Body of pancreas (tissue), 4 donors: ENCODE results near the gene SFXN1. TPM values are rescaled to one million over a fixed set of nuclear protein-coding genes. Genes with fewer than 3 reads are reported as not detected.
"Not testable (repeated sequence)": the region's sequence is repeated elsewhere in the genome, so short reads cannot be mapped to it uniquely, and the experiment has no call there.

Source experiments
- ATAC-seq: fragments of 150-250 bp; one replicate; pipeline ENCODE4 v1.9.1; 2016
- DNase-seq, 4 donors: peaks; one replicate each; pipeline ENCODE4 v3.0.0-alpha.2; 2019
- H3K27ac ChIP-seq, 4 donors: fragments of 200-600 bp; sonication (generic); 1 replicate in 3 of 4; 2 replicates in 1 of 4; pipeline versions ENCODE4 v1.5.1 to v1.6.1; 2016 to 2019; ENCODE audit warnings: mild to moderate bottlenecking in 1 of 4, mixed read lengths in 1 of 4, moderate library complexity in 1 of 4
- H3K27me3 ChIP-seq, 2 donors: fragments of 200-600 bp; sonication (generic); one replicate each; pipeline ENCODE4 v1.6.0; 2016; ENCODE audit warnings: mild to moderate bottlenecking in 1 of 2
- H3K36me3 ChIP-seq, 2 donors: fragments of 200-600 bp; sonication (generic); replicated peaks in 1 of 2; 2 replicates each; pipeline ENCODE4 v1.5.1; 2016; ENCODE audit warnings: low read depth in 2 of 2; ENCODE audit not compliant: insufficient read depth in 1 of 2
- H3K4me1 ChIP-seq: fragments of 200-600 bp; sonication (generic); one replicate; pipeline ENCODE4 v1.6.0; 2016
- H3K4me3 ChIP-seq, 2 donors: fragments of 200-600 bp; sonication (generic); 1 replicate in 1 of 2; 2 replicates in 1 of 2; pipeline ENCODE4 v1.5.1; 2016 to 2019
- H3K9me3 ChIP-seq, 3 donors: fragments of 200-600 bp; sonication (generic); 1 replicate in 2 of 3; 2 replicates in 1 of 3; pipeline ENCODE4 v1.5.1; 2016
- CTCF ChIP-seq, 7 experiments: fragments of 450-650 bp in 4 of 7; fragments of 200-600 bp in 3 of 7; sonication (generic) in 3 of 7; IDR thresholded peaks; one replicate each; pipeline ENCODE4 v1.5.1; 2016 to 2019; ENCODE audit warnings: antibody characterized with exemption in 7 of 7
- POLR2A ChIP-seq, 3 donors: fragments of 450-650 bp; IDR thresholded peaks; one replicate each; pipeline ENCODE4 v1.6.1; 2016; ENCODE audit warnings: antibody characterized with exemption in 3 of 3, mild to moderate bottlenecking in 2 of 3
- WGBS, 2 donors: methylation state at CpG; one replicate each; pipeline ENCODE4 v1.1.5; 2017; 5-methylcytosine and 5-hydroxymethylcytosine counted together
- intact Hi-C: fragments of 100-400 bp; cut with DNase I; formaldehyde crosslinking; loops from one replicate; pipeline ENCODE4 v1.15.1; 2023
- total RNA-seq, 2 donors: library from RNA; depleted of rRNA; stranded (reverse); fragments of >200 nt; gene quantifications; one replicate each; pipeline ENCODE4 v1.1.0, GENCODE V29; 2016

SFXN1 gene
- total RNA-seq, 2 donors from 2014 or later: 11.7 to 29.3 TPM

GRCh38 chr5:175493726-175494125, 15.4 kb downstream of the SFXN1 start:
- H3K27ac ChIP-seq: no peak overlapping the region
- DNase-seq: no peak
- no peaks in the 10 kb centered on the region for H3K4me1 ChIP-seq
- H3K4me3 ChIP-seq: no peak overlapping the region
- intact Hi-C loops: no loop called here
- TF ChIP-seq CTCF (IDR thresholded peaks at IDR 0.05): no peak
- TF ChIP-seq POLR2A (IDR thresholded peaks at IDR 0.05): no peak
- WGBS, 2 donors: 94 to 95% methylated on average over 8 of the region's 8 CpGs
- no peak for ATAC-seq
- H3K36me3 ChIP-seq: peaks cover 0 to 8% of the 10 kb centered on the region in 2 donors
- H3K27me3 ChIP-seq: no peaks in the 10 kb centered on the region
- H3K9me3 ChIP-seq: no peaks in the 10 kb centered on the region

- intact Hi-C loops: no loop called here
- H3K4me1 ChIP-seq: no peaks in the 10 kb centered on the region
- peaks cover 0 to 8% of the 10 kb centered on the region in 2 donors for H3K36me3 ChIP-seq
- ATAC-seq (no peak), DNase-seq (no peak)
- no peaks in the 10 kb centered on the region for H3K27me3 ChIP-seq
- 89 to 96% methylated on average over 17 of the region's 17 CpGs for WGBS, 2 donors
- TF ChIP-seq POLR2A (IDR thresholded peaks at IDR 0.05) (no peak), CTCF (IDR thresholded peaks at IDR 0.05) (no peak)
- H3K27ac ChIP-seq: no peak overlapping the region
- no peaks in the 10 kb centered on the region for H3K9me3 ChIP-seq
- H3K4me3 ChIP-seq: no peak overlapping the region
Measured at GRCh38 chr5:175494264-175495183, 16.2 kb downstream of the SFXN1 start.

GRCh38 chr5:175501759-175502158, 23.4 kb downstream of the SFXN1 start:
- 86 to 93% methylated on average over 7 of the region's 7 CpGs for WGBS, 2 donors
- no peaks in the 10 kb centered on the region for H3K9me3 ChIP-seq
- no peak overlapping the region for H3K27ac ChIP-seq
- H3K4me1 ChIP-seq: no peaks in the 10 kb centered on the region
- H3K4me3 ChIP-seq: no peak overlapping the region
- no peak for DNase-seq
- H3K27me3 ChIP-seq: no peaks in the 10 kb centered on the region
- intact Hi-C loops: no loop called here
- TF ChIP-seq POLR2A (IDR thresholded peaks at IDR 0.05) (no peak), CTCF (IDR thresholded peaks at IDR 0.05) (no peak)
- no peak for ATAC-seq
- no peaks in the 10 kb centered on the region for H3K36me3 ChIP-seq

GRCh38 chr5:175507671-175508070, 29.3 kb downstream of the SFXN1 start:
- WGBS, 2 donors: 93 to 96% methylated on average over 4 of the region's 4 CpGs
- H3K36me3 ChIP-seq: peaks cover 7 to 17% of the 10 kb centered on the region in 2 donors
- ATAC-seq, H3K27ac ChIP-seq, H3K4me3 ChIP-seq, H3K27me3 ChIP-seq, H3K9me3 ChIP-seq, H3K4me1 ChIP-seq, intact Hi-C loops, DNase-seq: not testable (repeated sequence)

- Histone ChIP-seq H3K27ac (no peak overlapping the region), H3K4me3 (no peak overlapping the region), H3K9me3 (no peaks in the 10 kb centered on the region), H3K36me3 (peaks cover 14 to 22% of the 10 kb centered on the region in 2 donors), H3K27me3 (no peaks in the 10 kb centered on the region), H3K4me1 (no peaks in the 10 kb centered on the region)
- ATAC-seq: no peak
- WGBS, 2 donors: 78 to 94% methylated on average over 2 of the region's 2 CpGs
- no peak for DNase-seq
- TF ChIP-seq CTCF (IDR thresholded peaks at IDR 0.05) (no peak), POLR2A (IDR thresholded peaks at IDR 0.05) (no peak)
- intact Hi-C loops: no loop called here
Measured at GRCh38 chr5:175508896-175509295, 30.5 kb downstream of the SFXN1 start.
